DOHH2 (cell line): Measurements from ENCODE around the gene PDE2A.

Experiments
- EZH2phosphoT487 ChIP-seq: fragments of 200-600 bp; sonication (generic); IDR thresholded peaks from 2 replicates; pipeline ENCODE4 v1.6.1; 2017; ENCODE audit warnings: borderline replicate concordance, mild to moderate bottlenecking, antibody characterized with exemption, low read length, moderate library complexity, mixed read lengths
- TF ChIP-seq, protein P1 (sequence below): fragments of 200-600 bp; sonication (generic); IDR thresholded peaks from one replicate; pipeline ENCODE4 v1.5.1; 2014; ENCODE audit warnings: antibody characterized with exemption, mild to moderate bottlenecking, low read depth, low read length; ENCODE audit not compliant: poor library complexity, severe bottlenecking

- TF ChIP-seq, protein P1, sequence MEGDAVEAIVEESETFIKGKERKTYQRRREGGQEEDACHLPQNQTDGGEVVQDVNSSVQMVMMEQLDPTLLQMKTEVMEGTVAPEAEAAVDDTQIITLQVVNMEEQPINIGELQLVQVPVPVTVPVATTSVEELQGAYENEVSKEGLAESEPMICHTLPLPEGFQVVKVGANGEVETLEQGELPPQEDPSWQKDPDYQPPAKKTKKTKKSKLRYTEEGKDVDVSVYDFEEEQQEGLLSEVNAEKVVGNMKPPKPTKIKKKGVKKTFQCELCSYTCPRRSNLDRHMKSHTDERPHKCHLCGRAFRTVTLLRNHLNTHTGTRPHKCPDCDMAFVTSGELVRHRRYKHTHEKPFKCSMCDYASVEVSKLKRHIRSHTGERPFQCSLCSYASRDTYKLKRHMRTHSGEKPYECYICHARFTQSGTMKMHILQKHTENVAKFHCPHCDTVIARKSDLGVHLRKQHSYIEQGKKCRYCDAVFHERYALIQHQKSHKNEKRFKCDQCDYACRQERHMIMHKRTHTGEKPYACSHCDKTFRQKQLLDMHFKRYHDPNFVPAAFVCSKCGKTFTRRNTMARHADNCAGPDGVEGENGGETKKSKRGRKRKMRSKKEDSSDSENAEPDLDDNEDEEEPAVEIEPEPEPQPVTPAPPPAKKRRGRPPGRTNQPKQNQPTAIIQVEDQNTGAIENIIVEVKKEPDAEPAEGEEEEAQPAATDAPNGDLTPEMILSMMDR = no peak
- TF ChIP-seq EZH2phosphoT487 = no peak
Observed at GRCh38 chr11:72702577-72703241, 28.5 kb upstream of the PDE2A start.
